Kidney epithelial cell (primary cell): Measurements from ENCODE around the gene DAP. TPM values are rescaled to one million over a fixed set of nuclear protein-coding genes. Genes with fewer than 3 reads are reported as not detected.

Experiments
- DNase-seq: peaks from one replicate; pipeline ENCODE4 v3.0.0-alpha.2; 2010; ENCODE audit warnings: low read depth
- H3K27me3 ChIP-seq: 2 replicates; pipeline ENCODE4 v1.6.0; 2011; ENCODE audit warnings: low read length; ENCODE audit not compliant: control insufficient read depth, insufficient read depth
- H3K36me3 ChIP-seq: 2 replicates; pipeline ENCODE4 v1.5.1; 2011; ENCODE audit warnings: low read length; ENCODE audit not compliant: control insufficient read depth, insufficient read depth
- H3K4me3 ChIP-seq: 2 replicates; pipeline ENCODE4 v1.5.1; 2011; ENCODE audit warnings: low read depth, mild to moderate bottlenecking, control low read depth, low read length
- CTCF ChIP-seq: IDR thresholded peaks from 2 replicates; pipeline ENCODE4 v1.5.1; 2011; ENCODE audit warnings: mild to moderate bottlenecking, moderate library complexity, low read length, control low read depth, inconsistent platforms; ENCODE audit not compliant: insufficient read depth, poor library complexity, severe bottlenecking
- total RNA-seq: library from RNA; depleted of rRNA; stranded (reverse); fragments of >200 nt; gene quantifications from 2 replicates; pipeline ENCODE4 v1.2.3, GENCODE V29; 2015

Gene DAP
- total RNA-seq, 1 donor from 2014 or later: 77.7 TPM

- H3K36me3 ChIP-seq: peaks cover 1% of the 10 kb centered on the region
- DNase-seq: no peak
These were observed 26.1 kb downstream of the DAP start for GRCh38 chr5:10734832-10735523.

DNA sequence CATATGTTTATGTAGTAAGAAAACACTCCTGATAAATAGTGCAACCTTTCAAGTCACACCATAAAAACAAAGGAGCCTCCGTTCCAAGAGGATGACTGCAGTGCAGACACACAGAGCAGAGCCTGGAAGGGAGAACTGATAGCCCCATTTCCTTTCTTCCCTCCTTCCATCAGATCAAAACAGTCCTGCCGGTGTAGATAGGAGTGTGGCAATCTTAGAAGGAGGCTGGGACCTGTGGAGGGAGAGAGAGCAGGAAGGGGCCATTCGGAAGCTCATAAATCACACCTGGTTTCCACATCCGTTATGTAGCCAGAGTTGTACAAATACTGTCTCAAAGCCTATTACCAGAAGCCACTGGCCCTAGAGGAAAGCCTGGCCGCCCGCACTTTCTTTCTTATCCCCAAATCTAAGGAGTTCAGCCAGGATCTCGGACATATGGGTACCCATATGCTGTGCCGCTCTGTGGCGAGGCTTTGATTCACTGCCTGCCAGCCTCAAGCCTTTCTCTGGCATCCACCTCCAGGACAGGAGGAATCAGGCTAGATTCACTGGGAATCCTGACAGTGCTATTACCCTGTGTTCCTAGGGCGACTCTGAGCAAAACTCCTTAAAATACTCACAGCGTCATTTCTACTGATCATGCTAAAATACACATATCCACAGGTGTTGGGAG is 26.9 kb downstream of the DAP start:
- no peak for DNase-seq
- no peak for TF ChIP-seq CTCF
- no peaks in the 10 kb centered on the region for H3K27me3 ChIP-seq
- H3K36me3 ChIP-seq: peaks cover 1% of the 10 kb centered on the region
- H3K4me3 ChIP-seq: no peak overlapping the region

More at GRCh38 chr5:10734832-10735523, 26.1 kb downstream of the DAP start:
- no peaks in the 10 kb centered on the region for H3K27me3 ChIP-seq
- no peak overlapping the region for H3K4me3 ChIP-seq
- TF ChIP-seq CTCF: no peak

- no peak for TF ChIP-seq CTCF
- no peak for DNase-seq
- no peak overlapping the region for H3K4me3 ChIP-seq
- peaks cover 1% of the 10 kb centered on the region for H3K36me3 ChIP-seq
- H3K27me3 ChIP-seq: no peaks in the 10 kb centered on the region
These were observed 27.6 kb downstream of the DAP start for GRCh38 chr5:10733426-10733825.

DNA sequence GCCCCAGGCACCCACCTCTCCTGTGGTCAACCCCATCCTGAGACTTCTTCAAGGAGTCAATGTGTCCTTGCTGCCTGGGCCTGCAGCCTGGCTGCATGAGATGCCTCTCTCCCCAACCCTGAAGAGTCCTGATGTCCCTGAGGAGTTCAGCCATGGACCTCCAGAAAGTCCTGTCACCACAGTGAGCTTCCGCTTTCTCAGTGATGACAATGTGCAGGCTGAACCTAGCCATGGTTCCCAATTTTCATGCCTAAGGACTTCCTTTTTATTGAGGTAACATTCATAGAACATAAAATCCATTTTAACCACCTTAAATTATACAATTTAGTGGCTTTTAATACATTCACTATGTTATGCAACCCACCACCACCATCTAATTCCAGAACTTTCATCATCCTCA is 29.1 kb downstream of the DAP start:
- TF ChIP-seq CTCF: no peak
- no peak overlapping the region for H3K4me3 ChIP-seq
- DNase-seq: no peak
- no peaks in the 10 kb centered on the region for H3K27me3 ChIP-seq
- peaks cover 1% of the 10 kb centered on the region for H3K36me3 ChIP-seq

GRCh38 chr5:10730043-10730351 is 31.0 kb downstream of the DAP start:
- no peak overlapping the region for H3K4me3 ChIP-seq
- no peak for TF ChIP-seq CTCF
- no peak for DNase-seq
- no peaks in the 10 kb centered on the region for H3K27me3 ChIP-seq
- peaks cover 1% of the 10 kb centered on the region for H3K36me3 ChIP-seq
